Hypothalamus (tissue), 51 donors: ENCODE data around the gene MVK.

ENCODE experiments used
- DNase-seq, 51 donors: peaks; one replicate each; lab custom pipeline; 2025; lab: John Stamatoyannopoulos, UW

Gene MVK

DNA sequence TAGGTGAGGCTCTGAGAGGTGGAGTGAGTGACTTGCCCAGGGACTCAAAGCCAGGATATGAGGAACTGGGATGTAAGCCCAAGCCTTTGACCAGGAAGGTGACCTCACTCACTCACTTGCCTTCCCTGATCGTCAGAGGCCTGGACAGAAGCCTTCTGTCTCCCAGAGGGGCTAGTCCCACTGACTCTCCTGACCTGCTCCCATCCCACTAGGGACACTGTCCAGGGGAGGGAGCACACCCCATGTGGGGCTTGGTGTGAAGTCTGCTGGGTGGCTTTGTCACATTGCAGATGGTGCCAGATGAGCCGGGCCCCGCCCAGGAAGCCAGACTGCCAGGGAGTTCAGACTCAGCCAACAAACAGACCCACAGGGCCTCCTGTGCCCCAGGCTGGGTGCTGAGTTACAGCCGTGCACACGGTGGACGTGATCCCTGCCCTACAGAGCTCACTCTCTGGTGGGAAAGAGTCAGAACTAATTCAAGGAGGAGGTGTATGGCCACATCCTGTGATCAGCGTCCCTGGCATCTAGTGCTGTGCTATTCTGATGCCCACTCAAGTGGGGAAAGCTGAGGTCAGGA is 28.6 kb upstream of the MVK start:
- DNase-seq = no peak

GRCh38 chr12:109545826-109546225 is 27.8 kb upstream of the MVK start:
- DNase-seq = no peak

- no peak for DNase-seq
These were observed 26.3 kb upstream of the MVK start for GRCh38 chr12:109547286-109547685.

DNA sequence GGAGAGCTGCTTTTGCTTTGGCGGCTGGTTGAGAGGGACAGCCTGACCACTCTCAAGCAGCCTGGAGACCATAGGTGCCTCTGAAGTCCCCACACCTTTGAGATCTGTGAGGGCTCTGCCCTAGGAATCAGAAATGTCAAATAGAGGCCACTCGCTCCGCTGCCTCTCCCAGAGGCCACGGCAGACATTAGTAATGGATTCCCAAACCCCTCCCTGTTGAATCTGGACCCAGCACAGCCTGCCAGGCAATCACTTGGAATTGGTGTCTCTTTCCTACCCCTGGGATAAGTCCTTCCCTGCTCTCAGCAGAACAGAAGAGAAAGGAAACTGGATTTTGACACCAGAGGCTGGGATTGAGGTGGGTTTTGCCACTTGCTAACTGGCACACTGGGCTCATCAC is 25.3 kb upstream of the MVK start:
- no peak for DNase-seq

DNA sequence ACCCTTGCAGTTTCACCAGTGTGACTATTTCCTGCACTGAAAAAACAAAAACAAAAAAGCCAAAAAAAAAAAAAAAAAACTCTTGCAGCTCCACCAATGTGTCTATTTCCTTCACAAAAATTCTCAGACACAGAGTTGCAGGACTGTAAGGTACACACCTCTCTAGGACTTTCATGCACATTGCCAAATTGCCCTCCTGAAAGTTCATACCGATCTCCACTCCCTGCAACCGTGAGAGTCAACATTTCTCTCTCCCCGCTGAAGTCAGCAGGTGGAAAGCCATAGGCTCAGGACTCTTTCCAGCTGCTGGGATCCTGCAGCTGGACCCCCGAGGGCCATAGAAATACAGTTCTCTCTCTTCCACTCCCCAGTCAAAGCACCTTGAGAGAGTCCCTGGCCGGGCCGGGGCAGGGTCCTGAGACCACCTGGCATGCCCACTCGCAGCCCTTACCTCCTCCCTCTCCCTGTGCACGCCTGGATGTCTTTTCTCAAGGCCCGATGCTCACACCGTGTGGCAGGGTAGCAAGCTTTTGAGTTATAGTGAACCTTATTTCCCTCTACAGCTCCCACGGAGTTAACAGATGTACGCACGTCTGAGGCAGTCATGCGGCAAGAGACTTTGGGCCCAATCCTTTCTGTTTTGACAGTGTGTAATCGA is 23.9 kb upstream of the MVK start:
- DNase-seq = no peak

GRCh38 chr12:109550281-109550680 is 23.3 kb upstream of the MVK start:
- no peak for DNase-seq

DNA sequence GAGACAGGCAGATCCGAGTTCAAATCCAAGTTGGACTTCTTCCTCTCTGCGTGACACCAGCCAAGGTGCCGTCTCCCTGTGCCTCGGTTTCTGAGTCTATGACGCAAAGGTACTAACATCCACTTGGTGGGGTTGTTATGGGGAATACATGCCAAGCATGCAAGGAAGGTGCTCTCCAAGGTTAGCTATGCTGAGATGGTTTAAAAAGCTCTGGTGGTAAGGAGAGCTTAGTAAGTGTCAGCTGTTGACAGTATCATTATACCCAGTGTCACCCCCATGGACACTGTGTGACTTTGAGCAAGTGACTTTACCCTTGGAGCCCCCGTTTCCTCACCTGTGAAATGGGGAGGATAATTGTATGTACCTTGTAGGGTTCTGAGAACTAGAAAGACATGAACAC is 22.5 kb upstream of the MVK start:
- DNase-seq = no peak

- DNase-seq = no peak
These were observed 20.6 kb upstream of the MVK start for GRCh38 chr12:109552971-109553370.

GRCh38 chr12:109553483-109553882 is 20.1 kb upstream of the MVK start:
- no peak for DNase-seq

DNA sequence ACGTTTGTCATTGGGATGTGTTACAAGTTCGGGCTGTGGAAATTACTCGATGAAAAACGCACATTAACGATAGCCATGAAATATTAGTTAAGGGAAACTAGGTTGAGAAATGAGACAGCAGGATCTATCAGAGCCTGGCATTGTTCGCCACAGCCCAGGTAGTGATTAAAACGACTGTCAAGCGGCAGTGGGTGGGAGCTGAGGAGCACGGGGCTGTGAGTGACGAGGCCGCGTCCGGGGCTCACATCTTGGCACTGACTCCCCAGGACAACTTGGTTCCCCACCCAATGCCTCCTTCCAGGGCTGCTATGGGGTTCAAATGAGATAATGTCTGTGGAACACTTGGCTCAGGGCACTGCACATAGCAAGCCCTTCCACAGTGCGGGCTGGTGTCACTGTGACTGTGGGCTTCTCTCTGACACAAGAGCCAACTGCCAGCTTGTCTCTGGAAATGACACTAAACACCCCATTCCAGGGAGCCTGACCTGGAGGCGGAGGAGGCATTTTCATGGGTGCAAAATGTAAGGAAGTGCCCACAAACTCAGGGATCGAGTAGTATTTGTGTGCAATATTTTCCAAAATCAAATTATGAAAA is 19.6 kb upstream of the MVK start:
- no peak for DNase-seq

GRCh38 chr12:109554761-109555160 is 18.8 kb upstream of the MVK start:
- DNase-seq = no peak

- DNase-seq = no peak
These were observed 17.9 kb upstream of the MVK start for GRCh38 chr12:109555431-109556315.

- DNase-seq = no peak
These were observed 16.4 kb upstream of the MVK start for GRCh38 chr12:109557200-109557599.

- no peak for DNase-seq
These were observed 15.8 kb upstream of the MVK start for GRCh38 chr12:109557805-109558204.

DNA sequence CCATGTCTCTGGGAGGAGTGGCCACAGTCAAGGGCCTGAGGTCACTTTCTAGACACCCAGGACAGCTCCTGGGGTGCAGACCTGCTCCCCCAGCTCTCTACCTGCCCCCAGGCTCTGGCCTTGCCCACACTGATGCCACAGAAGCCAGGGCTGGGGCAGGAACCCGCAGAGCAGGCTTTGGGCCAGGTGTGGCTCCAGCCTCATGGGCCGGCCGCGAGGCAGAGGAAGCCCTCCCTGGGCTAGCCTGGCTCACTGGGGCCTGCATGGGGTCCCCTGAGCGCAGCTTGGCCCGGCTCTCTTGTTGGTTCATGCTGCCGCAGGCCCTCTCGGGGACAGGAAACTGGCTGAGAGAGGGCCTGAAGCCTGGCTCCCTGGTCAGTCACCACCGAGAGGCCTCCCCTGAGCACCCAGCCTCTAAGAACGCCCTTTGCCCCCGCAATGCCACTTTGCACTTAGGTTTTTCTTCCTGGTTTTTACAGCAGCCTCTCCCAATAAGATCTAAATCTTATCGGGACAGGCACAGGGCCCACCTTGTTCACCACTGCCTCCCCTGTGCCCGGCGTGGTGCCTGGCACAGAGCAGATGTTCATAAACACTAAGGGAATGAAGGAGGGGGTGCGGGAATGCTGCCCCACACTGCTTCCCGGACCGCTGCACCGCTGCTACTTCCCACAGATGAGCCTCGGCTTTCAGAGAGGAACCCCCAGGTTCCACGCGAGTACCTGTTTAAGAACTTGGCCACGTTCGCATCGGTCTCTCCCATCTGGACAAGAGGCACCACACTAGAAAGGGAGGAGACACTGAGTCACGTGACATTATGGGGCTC is 15.0 kb upstream of the MVK start:
- DNase-seq = no peak

- DNase-seq = no peak
These were observed 14.4 kb upstream of the MVK start for GRCh38 chr12:109559200-109559505.

DNA sequence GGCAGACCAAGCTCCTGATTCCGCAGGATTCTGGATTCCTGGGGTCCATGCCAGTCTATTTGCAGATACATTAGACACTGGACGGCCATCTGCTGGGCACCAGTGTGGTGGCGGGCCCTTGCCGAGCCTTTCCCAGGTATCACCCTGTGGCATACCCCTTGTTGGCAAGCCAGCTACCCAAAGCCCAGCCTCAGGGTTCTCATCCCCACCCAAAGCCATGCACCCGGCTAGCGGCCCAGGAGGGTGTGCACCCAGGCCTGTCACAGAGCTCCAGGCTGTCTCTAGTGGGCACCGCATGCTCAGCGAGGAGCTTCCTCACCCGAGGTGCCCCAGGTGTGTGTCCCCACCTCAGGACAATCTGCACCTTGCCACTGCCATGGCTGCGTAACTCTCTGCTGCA is 14.0 kb upstream of the MVK start:
- DNase-seq = no peak

- DNase-seq = no peak
These were observed 12.5 kb upstream of the MVK start for GRCh38 chr12:109560867-109561710.

DNA sequence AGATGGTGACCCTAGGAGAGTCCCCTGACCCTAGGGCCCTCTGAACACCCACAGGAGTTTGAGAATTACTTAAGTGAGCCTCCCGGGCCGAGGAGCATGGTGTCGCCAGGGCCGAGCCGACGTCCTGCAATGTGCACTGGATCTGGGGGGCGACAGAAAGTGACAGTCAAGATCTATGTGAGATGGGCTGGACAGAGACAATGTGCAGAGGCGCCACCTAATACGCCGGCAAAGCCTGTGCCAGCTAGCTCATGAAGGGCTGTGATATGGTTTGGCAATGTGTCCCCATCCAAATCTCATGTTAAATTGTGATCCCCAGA is 11.9 kb upstream of the MVK start:
- no peak for DNase-seq

DNA sequence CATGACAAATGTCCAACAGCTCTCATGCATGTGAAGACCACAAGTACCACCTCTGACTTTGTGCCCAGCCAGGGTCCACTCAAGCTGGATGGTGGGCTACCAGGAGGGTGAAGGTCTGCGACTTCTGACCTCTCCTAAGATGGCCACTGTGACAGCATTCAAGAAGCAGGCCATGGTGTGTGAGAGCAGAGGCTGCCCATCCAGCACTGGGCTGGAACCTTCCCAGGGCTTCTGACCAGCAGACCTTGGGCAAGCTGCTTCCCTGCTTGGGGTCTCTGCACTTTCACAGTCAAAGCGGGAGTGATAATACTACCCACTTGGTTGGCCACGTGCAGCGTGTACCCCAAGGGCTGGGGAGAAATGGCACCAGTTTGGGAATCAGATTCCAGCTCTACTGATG is 10.7 kb upstream of the MVK start:
- no peak for DNase-seq
